OCI-LY7 (cell line): Measurements from ENCODE around the gene BLACAT1.

Experiments used
- EZH2phosphoT487 ChIP-seq: fragments of 200-600 bp; sonication (generic); IDR thresholded peaks from 2 replicates; pipeline ENCODE4 v1.6.1; 2018; ENCODE audit warnings: low read depth, borderline replicate concordance, mild to moderate bottlenecking, mixed run types, antibody characterized with exemption, low read length, moderate library complexity, mixed read lengths
- TF ChIP-seq, protein P1 (sequence below): fragments of 200-600 bp; sonication (generic); conservative IDR thresholded peaks from 2 replicates; pipeline ENCODE4 v1.5.1; 2014; ENCODE audit warnings: mild to moderate bottlenecking, antibody characterized with exemption, low read length, moderate library complexity, mixed read lengths

DNA sequence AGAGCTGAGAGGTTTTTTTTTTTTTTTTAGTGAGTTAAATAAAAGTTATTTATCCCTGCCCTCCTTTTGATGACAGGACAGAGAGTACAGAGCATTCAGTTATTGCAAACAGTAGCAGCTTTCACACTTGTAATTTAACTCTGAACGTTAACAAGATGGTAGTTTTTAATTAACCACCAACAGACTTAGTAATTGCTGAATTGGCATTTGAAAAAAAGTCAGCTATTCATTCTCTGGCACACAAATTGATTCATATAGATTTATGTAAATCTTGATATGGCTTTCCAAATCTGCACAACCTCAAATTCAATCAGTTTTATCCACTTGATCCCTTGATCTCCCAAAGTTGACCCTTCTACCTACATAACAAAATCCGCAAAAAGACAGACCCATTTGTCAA, 34.9 kb downstream of the BLACAT1 start:
- TF ChIP-seq, protein P1, sequence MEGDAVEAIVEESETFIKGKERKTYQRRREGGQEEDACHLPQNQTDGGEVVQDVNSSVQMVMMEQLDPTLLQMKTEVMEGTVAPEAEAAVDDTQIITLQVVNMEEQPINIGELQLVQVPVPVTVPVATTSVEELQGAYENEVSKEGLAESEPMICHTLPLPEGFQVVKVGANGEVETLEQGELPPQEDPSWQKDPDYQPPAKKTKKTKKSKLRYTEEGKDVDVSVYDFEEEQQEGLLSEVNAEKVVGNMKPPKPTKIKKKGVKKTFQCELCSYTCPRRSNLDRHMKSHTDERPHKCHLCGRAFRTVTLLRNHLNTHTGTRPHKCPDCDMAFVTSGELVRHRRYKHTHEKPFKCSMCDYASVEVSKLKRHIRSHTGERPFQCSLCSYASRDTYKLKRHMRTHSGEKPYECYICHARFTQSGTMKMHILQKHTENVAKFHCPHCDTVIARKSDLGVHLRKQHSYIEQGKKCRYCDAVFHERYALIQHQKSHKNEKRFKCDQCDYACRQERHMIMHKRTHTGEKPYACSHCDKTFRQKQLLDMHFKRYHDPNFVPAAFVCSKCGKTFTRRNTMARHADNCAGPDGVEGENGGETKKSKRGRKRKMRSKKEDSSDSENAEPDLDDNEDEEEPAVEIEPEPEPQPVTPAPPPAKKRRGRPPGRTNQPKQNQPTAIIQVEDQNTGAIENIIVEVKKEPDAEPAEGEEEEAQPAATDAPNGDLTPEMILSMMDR: no peak
- no peak for TF ChIP-seq EZH2phosphoT487
